CD4-positive, alpha-beta T cell (primary cell): ENCODE data around the gene SLC13A3. TPM values are rescaled to one million over a fixed set of nuclear protein-coding genes. Genes with fewer than 3 reads are reported as not detected.

Experiments used
- ATAC-seq: fragments of 200-7000 bp; cut with Tn5 transposase; one replicate; pipeline ENCODE4 v1.10.0; 2022; ENCODE audit warnings: mild to moderate bottlenecking; ENCODE audit not compliant: poor library complexity
- CTCF ChIA-PET: fragments of 350-600 bp; sonication (Branson Sonifier 250); formaldehyde crosslinking; loops from one replicate; lab custom pipeline; 2021; ENCODE audit warnings: antibody characterized with exemption, inconsistent platforms; lab: Charles Lee
- POLR2A ChIA-PET: fragments of 350-600 bp; sonication (Branson Sonifier 250); formaldehyde crosslinking; loops from one replicate; lab custom pipeline; 2021; ENCODE audit warnings: antibody characterized with exemption, inconsistent platforms; lab: Charles Lee
- DNase-seq, 14 experiments: peaks; one replicate each; pipeline ENCODE4 v3.0.0-alpha.2; 2013 to 2020; ENCODE audit warnings: mixed read lengths in 2 of 14
- H3K27ac ChIP-seq, 2 donors: one replicate each; pipeline versions ENCODE4 v1.5.1 to v1.7.0; 2013; ENCODE audit warnings: low read length in 2 of 2, low read depth in 1 of 2, mild to moderate bottlenecking in 1 of 2
- H3K27me3 ChIP-seq, 2 experiments: 1 replicate in 1 of 2; 2 replicates in 1 of 2; pipeline versions ENCODE4 v1.6.1 to v1.7.0; 2013; ENCODE audit warnings: low read length in 2 of 2, control low read depth in 1 of 2, mild to moderate bottlenecking in 1 of 2, moderate library complexity in 1 of 2; ENCODE audit not compliant: insufficient read depth in 2 of 2, control insufficient read depth in 1 of 2
- H3K36me3 ChIP-seq: one replicate; pipeline ENCODE4 v1.6.1; 2013; ENCODE audit warnings: low read length, control low read depth; ENCODE audit not compliant: insufficient read depth
- H3K4me1 ChIP-seq: one replicate; pipeline ENCODE4 v1.6.1; 2013; ENCODE audit warnings: low read length, control low read depth; ENCODE audit not compliant: insufficient read depth
- H3K4me3 ChIP-seq: one replicate; pipeline ENCODE4 v1.5.1; 2013; ENCODE audit warnings: mild to moderate bottlenecking, low read length, moderate library complexity
- H3K9me3 ChIP-seq, 2 experiments: 1 replicate in 1 of 2; 2 replicates in 1 of 2; pipeline versions ENCODE4 v1.6.1 to v1.7.0; 2013; ENCODE audit warnings: low read length in 2 of 2, mild to moderate bottlenecking in 2 of 2, control low read depth in 1 of 2, moderate library complexity in 1 of 2; ENCODE audit not compliant: control insufficient read depth in 1 of 2, insufficient read depth in 1 of 2
- H3K27ac Mint-ChIP-seq: one replicate; pipeline ENCODE4 v1.8.0; 2020; ENCODE audit warnings: mixed read lengths
- H3K27me3 Mint-ChIP-seq: one replicate; pipeline ENCODE4 v1.8.0; 2021; ENCODE audit warnings: mixed read lengths
- H3K36me3 Mint-ChIP-seq: one replicate; pipeline ENCODE4 v1.8.0; 2021; ENCODE audit warnings: low read depth, mixed read lengths
- H3K4me1 Mint-ChIP-seq: one replicate; pipeline ENCODE4 v1.8.0; 2021; ENCODE audit warnings: low read depth, mixed read lengths
- H3K4me3 Mint-ChIP-seq: one replicate; pipeline ENCODE4 v1.8.0; 2020; ENCODE audit warnings: mild to moderate bottlenecking, mixed read lengths
- H3K9me3 Mint-ChIP-seq: one replicate; pipeline ENCODE4 v1.8.0; 2020; ENCODE audit warnings: mixed read lengths
- intact Hi-C, 2 experiments: fragments of 100-400 bp; cut with DNase I in 1 of 2; cut with micrococcal nuclease in 1 of 2; formaldehyde crosslinking; loops; one replicate each; pipeline versions ENCODE4 v1.15.1 to v1.9.0; 2023 to 2025; cut with DNase I, micrococcal nuclease
- total RNA-seq, 174 experiments: library from RNA in 2 of 174; stranded (reverse) in 2 of 174; gene quantifications; one replicate each; pipeline ENCODE4 v1.2.3 and lab custom pipeline; 2021 to 2026
- TF ChIP-seq, protein P1 (sequence below): fragments of 200-600 bp; IDR thresholded peaks from one replicate; pipeline ENCODE4 v1.8.0; 2022; ENCODE audit warnings: antibody characterized with exemption, mild to moderate bottlenecking

Gene SLC13A3
- total RNA-seq, 2 experiments from 2014 or later = 0.28 TPM; not detected in 1

DNA sequence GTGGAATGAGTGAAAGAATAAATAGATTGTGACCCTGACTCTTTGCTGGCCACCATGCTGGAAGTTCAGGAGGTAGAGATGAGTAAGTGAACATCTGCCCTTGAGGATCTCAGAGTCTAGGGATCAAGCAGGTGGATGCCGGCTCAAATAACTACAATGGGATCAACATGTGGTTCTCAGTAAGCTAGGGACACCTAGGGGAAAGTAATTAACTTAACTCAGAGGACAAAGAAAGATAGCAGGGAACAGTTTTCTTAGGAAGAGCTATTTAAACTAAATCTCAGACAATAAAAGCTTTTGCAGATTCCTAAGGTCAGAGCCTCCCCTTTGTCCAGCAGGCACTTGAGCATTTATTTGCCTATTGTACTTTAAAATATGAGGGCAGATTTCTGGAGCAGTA lies 29.1 kb downstream of the SLC13A3 start:
- ChIA-PET POLR2A (no interaction called here), CTCF (interaction anchor here (1.3 kb wide), 1 partner anchor 8 kb away, joined by 3 read pairs; no protein-coding TSS in a partner anchor)
- DNase-seq (no peak), ATAC-seq (no peak)
- Histone ChIP-seq H3K4me1 (no peaks in the 10 kb centered on the region), H3K27me3 (peaks cover 5 to 8% of the 10 kb centered on the region in 2 experiments), H3K27ac (no peak overlapping the region), H3K36me3 (no peaks in the 10 kb centered on the region), H3K4me3 (no peak overlapping the region), H3K9me3 (peaks cover 7 to 21% of the 10 kb centered on the region in 2 experiments)
- no peak overlapping the region for H3K4me3 Mint-ChIP-seq
- TF ChIP-seq, protein P1, sequence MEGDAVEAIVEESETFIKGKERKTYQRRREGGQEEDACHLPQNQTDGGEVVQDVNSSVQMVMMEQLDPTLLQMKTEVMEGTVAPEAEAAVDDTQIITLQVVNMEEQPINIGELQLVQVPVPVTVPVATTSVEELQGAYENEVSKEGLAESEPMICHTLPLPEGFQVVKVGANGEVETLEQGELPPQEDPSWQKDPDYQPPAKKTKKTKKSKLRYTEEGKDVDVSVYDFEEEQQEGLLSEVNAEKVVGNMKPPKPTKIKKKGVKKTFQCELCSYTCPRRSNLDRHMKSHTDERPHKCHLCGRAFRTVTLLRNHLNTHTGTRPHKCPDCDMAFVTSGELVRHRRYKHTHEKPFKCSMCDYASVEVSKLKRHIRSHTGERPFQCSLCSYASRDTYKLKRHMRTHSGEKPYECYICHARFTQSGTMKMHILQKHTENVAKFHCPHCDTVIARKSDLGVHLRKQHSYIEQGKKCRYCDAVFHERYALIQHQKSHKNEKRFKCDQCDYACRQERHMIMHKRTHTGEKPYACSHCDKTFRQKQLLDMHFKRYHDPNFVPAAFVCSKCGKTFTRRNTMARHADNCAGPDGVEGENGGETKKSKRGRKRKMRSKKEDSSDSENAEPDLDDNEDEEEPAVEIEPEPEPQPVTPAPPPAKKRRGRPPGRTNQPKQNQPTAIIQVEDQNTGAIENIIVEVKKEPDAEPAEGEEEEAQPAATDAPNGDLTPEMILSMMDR = no peak
- peaks cover 37% of the 10 kb centered on the region for H3K27me3 Mint-ChIP-seq
- H3K4me1 Mint-ChIP-seq = no peaks in the 10 kb centered on the region
- intact Hi-C loops = no loop called here
- no peaks in the 10 kb centered on the region for H3K36me3 Mint-ChIP-seq
- peaks cover 6% of the 10 kb centered on the region for H3K9me3 Mint-ChIP-seq
- H3K27ac Mint-ChIP-seq = no peak overlapping the region

DNA sequence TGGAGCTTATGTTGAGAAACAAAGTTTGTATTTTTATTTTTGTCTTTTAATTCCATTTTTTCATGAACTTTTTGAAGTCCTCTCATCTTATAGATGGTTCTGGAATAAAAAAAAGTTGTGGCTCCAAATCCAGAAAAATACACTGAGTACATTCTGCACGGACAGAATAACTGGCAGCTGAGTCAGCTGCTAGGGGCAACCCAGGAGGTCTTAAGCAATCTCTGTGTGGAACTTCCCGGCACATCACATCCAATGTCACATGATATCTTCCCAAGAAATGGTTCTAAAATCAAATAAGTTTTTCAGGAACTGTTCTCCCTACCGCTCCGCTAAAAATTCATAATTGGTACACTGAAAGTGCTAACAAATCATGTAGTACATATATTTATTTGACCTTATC lies 29.8 kb downstream of the SLC13A3 start:
- ChIA-PET POLR2A (no interaction called here), CTCF (no interaction called here)
- Mint-ChIP-seq H3K4me1 (no peaks in the 10 kb centered on the region), H3K36me3 (no peaks in the 10 kb centered on the region), H3K4me3 (no peak overlapping the region), H3K9me3 (peaks cover 6% of the 10 kb centered on the region), H3K27me3 (peaks cover 31% of the 10 kb centered on the region), H3K27ac (no peak overlapping the region)
- TF ChIP-seq, protein P1 = no peak
- intact Hi-C loops = no loop called here
- Histone ChIP-seq H3K9me3 (peaks cover 3 to 21% of the 10 kb centered on the region in 2 experiments), H3K27ac (no peak overlapping the region), H3K4me3 (no peak overlapping the region), H3K27me3 (peaks cover 5 to 8% of the 10 kb centered on the region in 2 experiments), H3K4me1 (no peaks in the 10 kb centered on the region), H3K36me3 (no peaks in the 10 kb centered on the region)
- DNase-seq = no peak
- ATAC-seq = no peak

DNA sequence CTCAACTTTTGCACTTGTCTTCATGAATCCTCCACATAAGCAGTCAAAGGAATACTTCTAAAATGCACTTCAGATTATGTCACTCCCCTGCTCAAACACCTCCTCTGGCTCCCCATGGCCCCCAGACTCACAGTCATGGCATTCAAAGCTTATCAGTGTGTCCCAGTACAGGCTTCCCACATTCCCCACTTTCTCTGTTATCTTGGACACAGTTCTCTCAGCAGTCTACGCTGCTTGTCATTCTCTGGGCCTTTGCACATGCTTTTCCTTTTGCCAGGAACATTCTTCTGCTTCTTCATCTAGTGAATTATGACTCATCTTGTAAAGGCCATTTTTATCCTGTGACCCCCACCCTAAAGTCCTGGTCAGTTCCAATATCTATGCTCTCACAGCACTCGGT lies 31.8 kb downstream of the SLC13A3 start:
- H3K9me3 Mint-ChIP-seq = peaks cover 6% of the 10 kb centered on the region
- TF ChIP-seq, protein P1 = no peak
- DNase-seq = no peak
- H3K4me1 Mint-ChIP-seq = no peaks in the 10 kb centered on the region
- no peaks in the 10 kb centered on the region for H3K4me1 ChIP-seq
- H3K27me3 ChIP-seq = peaks cover 0 to 5% of the 10 kb centered on the region in 2 experiments
- H3K27me3 Mint-ChIP-seq = peaks cover 27% of the 10 kb centered on the region
- intact Hi-C loops = no loop called here
- peaks cover 0 to 8% of the 10 kb centered on the region in 2 experiments for H3K9me3 ChIP-seq
- ChIA-PET POLR2A (no interaction called here), CTCF (no interaction called here)
- H3K4me3 Mint-ChIP-seq = no peak overlapping the region
- H3K27ac ChIP-seq = no peak overlapping the region
- ATAC-seq = no peak
- no peak overlapping the region for H3K27ac Mint-ChIP-seq
- no peaks in the 10 kb centered on the region for H3K36me3 Mint-ChIP-seq
- no peaks in the 10 kb centered on the region for H3K36me3 ChIP-seq
- H3K4me3 ChIP-seq = no peak overlapping the region
